ENCODE data around the gene FREM3. TPM values are rescaled to one million over a fixed set of nuclear protein-coding genes. Genes with fewer than 3 reads are reported as not detected.

Gene FREM3
- total RNA-seq, 2 experiments from 2014 or later: not detected

GRCh38 chr4:143581331-143581946 lies 119.0 kb downstream of the FREM3 start:
- no peaks in the 10 kb centered on the region for H3K4me1 ChIP-seq (ENCODE audit: insufficient read depth, low read length)
- POLR2A ChIA-PET: interaction anchor here (0.6 kb wide), 1 partner anchor 27 kb away, joined by 3 read pairs; no protein-coding TSS in a partner anchor
- no peak for ATAC-seq (ENCODE audit: poor library complexity)
- Mint-ChIP-seq H3K27ac (no peak overlapping the region), H3K36me3 (ENCODE audit: low read depth) (no peaks in the 10 kb centered on the region), H3K9me3 (peaks cover 11% of the 10 kb centered on the region), H3K4me3 (no peak overlapping the region), H3K27me3 (no peaks in the 10 kb centered on the region), H3K4me1 (ENCODE audit: low read depth) (no peaks in the 10 kb centered on the region)
- no peak overlapping the region for H3K27ac ChIP-seq (ENCODE audit: low read depth in 1 of 2, low read length in 2 of 2)
- intact Hi-C loops (cut with DNase I, micrococcal nuclease): no loop called here
- H3K9me3 ChIP-seq (ENCODE audit: control insufficient read depth in 1 of 2, insufficient read depth in 1 of 2, low read length in 2 of 2): peaks cover 9 to 23% of the 10 kb centered on the region in 2 experiments
- no peaks in the 10 kb centered on the region for H3K27me3 ChIP-seq (ENCODE audit: control insufficient read depth in 1 of 2, insufficient read depth in 2 of 2, low read length in 2 of 2)
- DNase-seq: no peak
- no peak for TF ChIP-seq CTCF (IDR thresholded peaks at IDR 0.05)
- H3K4me3 ChIP-seq (ENCODE audit: low read length): no peak overlapping the region
- CTCF ChIA-PET: no interaction called here
- no peaks in the 10 kb centered on the region for H3K36me3 ChIP-seq (ENCODE audit: insufficient read depth, low read length)

- DNase-seq: no peak
- Histone ChIP-seq H3K4me3 (ENCODE audit: low read length) (no peak overlapping the region), H3K4me1 (ENCODE audit: insufficient read depth, low read length) (no peaks in the 10 kb centered on the region), H3K27me3 (ENCODE audit: control insufficient read depth in 1 of 2, insufficient read depth in 2 of 2, low read length in 2 of 2) (no peaks in the 10 kb centered on the region), H3K27ac (ENCODE audit: low read depth in 1 of 2, low read length in 2 of 2) (no peak overlapping the region), H3K9me3 (ENCODE audit: control insufficient read depth in 1 of 2, insufficient read depth in 1 of 2, low read length in 2 of 2) (peaks cover 0 to 3% of the 10 kb centered on the region in 2 experiments), H3K36me3 (ENCODE audit: insufficient read depth, low read length) (peaks cover 3% of the 10 kb centered on the region)
- peaks cover 9% of the 10 kb centered on the region for H3K36me3 Mint-ChIP-seq (ENCODE audit: low read depth)
- H3K4me3 Mint-ChIP-seq: no peak overlapping the region
- CTCF ChIA-PET: no interaction called here
- no peaks in the 10 kb centered on the region for H3K9me3 Mint-ChIP-seq
- no peaks in the 10 kb centered on the region for H3K27me3 Mint-ChIP-seq
- intact Hi-C loops (cut with DNase I, micrococcal nuclease): no loop called here
- POLR2A ChIA-PET: no interaction called here
- no peak for TF ChIP-seq CTCF (IDR thresholded peaks at IDR 0.05)
- no peak overlapping the region for H3K27ac Mint-ChIP-seq
- H3K4me1 Mint-ChIP-seq (ENCODE audit: low read depth): no peaks in the 10 kb centered on the region
- ATAC-seq (ENCODE audit: poor library complexity): no peak
Measured at GRCh38 chr4:143575331-143575730, 125.1 kb downstream of the FREM3 start.

- no peaks in the 10 kb centered on the region for H3K9me3 ChIP-seq (ENCODE audit: control insufficient read depth in 1 of 2, insufficient read depth in 1 of 2, low read length in 2 of 2)
- intact Hi-C loops (cut with DNase I, micrococcal nuclease): no loop called here
- H3K4me1 ChIP-seq (ENCODE audit: insufficient read depth, low read length): peaks cover 6% of the 10 kb centered on the region
- peaks cover 9% of the 10 kb centered on the region for H3K36me3 Mint-ChIP-seq (ENCODE audit: low read depth)
- POLR2A ChIA-PET: no interaction called here
- H3K9me3 Mint-ChIP-seq: no peaks in the 10 kb centered on the region
- TF ChIP-seq CTCF (IDR thresholded peaks at IDR 0.05): no peak
- H3K36me3 ChIP-seq (ENCODE audit: insufficient read depth, low read length): no peaks in the 10 kb centered on the region
- H3K4me3 Mint-ChIP-seq: no peak overlapping the region
- ATAC-seq (ENCODE audit: poor library complexity) (no peak), DNase-seq (no peak)
- H3K27me3 Mint-ChIP-seq: no peaks in the 10 kb centered on the region
- peaks cover 16% of the 10 kb centered on the region for H3K4me1 Mint-ChIP-seq (ENCODE audit: low read depth)
- no peak overlapping the region for H3K4me3 ChIP-seq (ENCODE audit: low read length)
- H3K27ac ChIP-seq (ENCODE audit: low read depth in 1 of 2, low read length in 2 of 2): no peak overlapping the region
- H3K27ac Mint-ChIP-seq: no peak overlapping the region
- H3K27me3 ChIP-seq (ENCODE audit: control insufficient read depth in 1 of 2, insufficient read depth in 2 of 2, low read length in 2 of 2): no peaks in the 10 kb centered on the region
- CTCF ChIA-PET: no interaction called here
Measured at GRCh38 chr4:143564472-143564871, 136.0 kb downstream of the FREM3 start.

All from CD4-positive, alpha-beta T cell (primary cell).